ENCODE data around the gene SAXO1.

DNA sequence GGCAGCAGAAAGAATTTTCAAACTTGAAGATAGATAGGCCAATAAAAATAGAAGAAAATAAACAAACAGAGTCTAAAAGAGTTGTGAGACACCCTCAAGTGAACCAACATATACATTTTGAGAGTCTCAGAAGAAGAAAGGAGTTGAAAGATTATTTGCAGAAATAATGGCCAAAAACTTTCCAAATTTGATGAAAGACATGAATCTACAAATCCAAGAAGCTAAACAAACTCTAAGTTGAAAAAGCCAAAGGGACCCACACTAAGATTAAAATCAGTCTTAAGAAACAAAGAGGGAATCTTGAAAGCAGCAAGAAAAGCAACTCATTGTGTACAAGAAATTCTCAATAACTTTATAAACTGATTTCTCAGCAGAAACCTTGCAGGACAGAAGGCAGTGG lies 137.0 kb downstream of the SAXO1 start:
- TF ChIP-seq, protein P1, sequence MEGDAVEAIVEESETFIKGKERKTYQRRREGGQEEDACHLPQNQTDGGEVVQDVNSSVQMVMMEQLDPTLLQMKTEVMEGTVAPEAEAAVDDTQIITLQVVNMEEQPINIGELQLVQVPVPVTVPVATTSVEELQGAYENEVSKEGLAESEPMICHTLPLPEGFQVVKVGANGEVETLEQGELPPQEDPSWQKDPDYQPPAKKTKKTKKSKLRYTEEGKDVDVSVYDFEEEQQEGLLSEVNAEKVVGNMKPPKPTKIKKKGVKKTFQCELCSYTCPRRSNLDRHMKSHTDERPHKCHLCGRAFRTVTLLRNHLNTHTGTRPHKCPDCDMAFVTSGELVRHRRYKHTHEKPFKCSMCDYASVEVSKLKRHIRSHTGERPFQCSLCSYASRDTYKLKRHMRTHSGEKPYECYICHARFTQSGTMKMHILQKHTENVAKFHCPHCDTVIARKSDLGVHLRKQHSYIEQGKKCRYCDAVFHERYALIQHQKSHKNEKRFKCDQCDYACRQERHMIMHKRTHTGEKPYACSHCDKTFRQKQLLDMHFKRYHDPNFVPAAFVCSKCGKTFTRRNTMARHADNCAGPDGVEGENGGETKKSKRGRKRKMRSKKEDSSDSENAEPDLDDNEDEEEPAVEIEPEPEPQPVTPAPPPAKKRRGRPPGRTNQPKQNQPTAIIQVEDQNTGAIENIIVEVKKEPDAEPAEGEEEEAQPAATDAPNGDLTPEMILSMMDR (conservative IDR thresholded peaks at IDR 0.05; ENCODE audit: low read depth in 2 of 2) = no peak
- TF ChIP-seq EZH2phosphoT487 (IDR thresholded peaks at IDR 0.05; ENCODE audit: unreplicated experiment) (no peak), CREB1 (CRISPR knock-in tag; IDR thresholded peaks at IDR 0.05; ENCODE audit: low read depth) (no peak), ZNF114 (CRISPR knock-in tag; IDR thresholded peaks at IDR 0.05) (no peak), POLR2AphosphoS5 (IDR thresholded peaks at IDR 0.05; ENCODE audit: low read depth) (no peak), JUNB (IDR thresholded peaks at IDR 0.05; ENCODE audit: unreplicated experiment) (no peak), EZH2 (IDR thresholded peaks at IDR 0.05; ENCODE audit: low read depth, unreplicated experiment) (no peak), NANOG (IDR thresholded peaks at IDR 0.05; ENCODE audit: borderline replicate concordance) (no peak), ZNF331 (CRISPR knock-in tag; IDR thresholded peaks at IDR 0.05; ENCODE audit: low read depth) (no peak)
- TF ChIP-seq, protein P2, sequence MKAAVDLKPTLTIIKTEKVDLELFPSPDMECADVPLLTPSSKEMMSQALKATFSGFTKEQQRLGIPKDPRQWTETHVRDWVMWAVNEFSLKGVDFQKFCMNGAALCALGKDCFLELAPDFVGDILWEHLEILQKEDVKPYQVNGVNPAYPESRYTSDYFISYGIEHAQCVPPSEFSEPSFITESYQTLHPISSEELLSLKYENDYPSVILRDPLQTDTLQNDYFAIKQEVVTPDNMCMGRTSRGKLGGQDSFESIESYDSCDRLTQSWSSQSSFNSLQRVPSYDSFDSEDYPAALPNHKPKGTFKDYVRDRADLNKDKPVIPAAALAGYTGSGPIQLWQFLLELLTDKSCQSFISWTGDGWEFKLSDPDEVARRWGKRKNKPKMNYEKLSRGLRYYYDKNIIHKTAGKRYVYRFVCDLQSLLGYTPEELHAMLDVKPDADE (IDR thresholded peaks at IDR 0.05) = no peak
- TF ChIP-seq, protein P3, sequence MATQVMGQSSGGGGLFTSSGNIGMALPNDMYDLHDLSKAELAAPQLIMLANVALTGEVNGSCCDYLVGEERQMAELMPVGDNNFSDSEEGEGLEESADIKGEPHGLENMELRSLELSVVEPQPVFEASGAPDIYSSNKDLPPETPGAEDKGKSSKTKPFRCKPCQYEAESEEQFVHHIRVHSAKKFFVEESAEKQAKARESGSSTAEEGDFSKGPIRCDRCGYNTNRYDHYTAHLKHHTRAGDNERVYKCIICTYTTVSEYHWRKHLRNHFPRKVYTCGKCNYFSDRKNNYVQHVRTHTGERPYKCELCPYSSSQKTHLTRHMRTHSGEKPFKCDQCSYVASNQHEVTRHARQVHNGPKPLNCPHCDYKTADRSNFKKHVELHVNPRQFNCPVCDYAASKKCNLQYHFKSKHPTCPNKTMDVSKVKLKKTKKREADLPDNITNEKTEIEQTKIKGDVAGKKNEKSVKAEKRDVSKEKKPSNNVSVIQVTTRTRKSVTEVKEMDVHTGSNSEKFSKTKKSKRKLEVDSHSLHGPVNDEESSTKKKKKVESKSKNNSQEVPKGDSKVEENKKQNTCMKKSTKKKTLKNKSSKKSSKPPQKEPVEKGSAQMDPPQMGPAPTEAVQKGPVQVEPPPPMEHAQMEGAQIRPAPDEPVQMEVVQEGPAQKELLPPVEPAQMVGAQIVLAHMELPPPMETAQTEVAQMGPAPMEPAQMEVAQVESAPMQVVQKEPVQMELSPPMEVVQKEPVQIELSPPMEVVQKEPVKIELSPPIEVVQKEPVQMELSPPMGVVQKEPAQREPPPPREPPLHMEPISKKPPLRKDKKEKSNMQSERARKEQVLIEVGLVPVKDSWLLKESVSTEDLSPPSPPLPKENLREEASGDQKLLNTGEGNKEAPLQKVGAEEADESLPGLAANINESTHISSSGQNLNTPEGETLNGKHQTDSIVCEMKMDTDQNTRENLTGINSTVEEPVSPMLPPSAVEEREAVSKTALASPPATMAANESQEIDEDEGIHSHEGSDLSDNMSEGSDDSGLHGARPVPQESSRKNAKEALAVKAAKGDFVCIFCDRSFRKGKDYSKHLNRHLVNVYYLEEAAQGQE (IDR thresholded peaks at IDR 0.05; ENCODE audit: unreplicated experiment) = no peak

Data from GM23338 (cell line).